GM12875 (cell line): ENCODE results near the gene MACROD1.

Experiments
- H3K4me3 ChIP-seq: one replicate; pipeline ENCODE4 v1.5.1; 2011; ENCODE audit warnings: low read depth, low read length, control low read depth
- CTCF ChIP-seq: IDR thresholded peaks from 2 replicates; pipeline ENCODE4 v1.5.1; 2011; ENCODE audit warnings: low read depth, mild to moderate bottlenecking, control low read depth, inconsistent platforms, low read length, moderate library complexity, borderline replicate concordance; ENCODE audit not compliant: insufficient read depth

The MACROD1 gene

GRCh38 chr11:64127267-64128072, 38.4 kb downstream of the MACROD1 start:
- no peak for TF ChIP-seq CTCF

GRCh38 chr11:64126796-64127195, 39.1 kb downstream of the MACROD1 start:
- TF ChIP-seq CTCF: no peak
- no peak overlapping the region for H3K4me3 ChIP-seq

More at GRCh38 chr11:64127267-64128072, 38.4 kb downstream of the MACROD1 start:
- no peak overlapping the region for H3K4me3 ChIP-seq

- no peak for TF ChIP-seq CTCF
- H3K4me3 ChIP-seq: no peak overlapping the region
Observed at GRCh38 chr11:64126371-64126770, 39.5 kb downstream of the MACROD1 start.

GRCh38 chr11:64125676-64126075, 40.2 kb downstream of the MACROD1 start:
- H3K4me3 ChIP-seq: no peak overlapping the region
- TF ChIP-seq CTCF: no peak

- no peak overlapping the region for H3K4me3 ChIP-seq
- no peak for TF ChIP-seq CTCF
Observed at GRCh38 chr11:64124147-64124546, 41.8 kb downstream of the MACROD1 start.

- no peak overlapping the region for H3K4me3 ChIP-seq
- no peak for TF ChIP-seq CTCF
Observed at GRCh38 chr11:64123679-64124078, 42.2 kb downstream of the MACROD1 start.

- H3K4me3 ChIP-seq: no peak overlapping the region
- no peak for TF ChIP-seq CTCF
Observed at GRCh38 chr11:64122411-64123410, 43.2 kb downstream of the MACROD1 start.
